H1 (cell line): ENCODE results near the gene LAYN. TPM values are rescaled to one million over a fixed set of nuclear protein-coding genes. Genes with fewer than 3 reads are reported as not detected.
A peak's percentile ranks its signal among the peaks of the same experiment; 100 is the strongest.

Source experiments
- CTCF ChIA-PET: fragments of 300-600 bp; sonication (Branson Sonifier 250); formaldehyde crosslinking; loops from one replicate; lab custom pipeline; 2021; ENCODE audit not compliant: partially characterized antibody; lab: Charles Lee
- POLR2A ChIA-PET: fragments of 300-600 bp; sonication (Branson Sonifier 250); formaldehyde crosslinking; loops from one replicate; lab custom pipeline; 2021; ENCODE audit warnings: inconsistent platforms; ENCODE audit not compliant: partially characterized antibody; lab: Charles Lee
- DNase-seq, 2 experiments: peaks; one replicate each; pipeline versions ENCODE4 v3.0.0 to v3.0.0-alpha.2; 2010 to 2022; ENCODE audit warnings: low spot score in 2 of 2, low read depth in 1 of 2, mixed read lengths in 1 of 2
- FAIRE-seq: peaks from 2 replicates; lab custom pipeline; 2011; peaks lifted over from hg19 to GRCh38; lab: Jason Lieb, UNC
- H2AFZ ChIP-seq: 2 replicates; pipeline ENCODE4 v1.8.1; 2012; ENCODE audit warnings: low read length, inconsistent platforms
- H2AK5ac ChIP-seq: 2 replicates; pipeline ENCODE4 v1.6.1; 2013; ENCODE audit warnings: low read depth, low read length
- H2BK120ac ChIP-seq: replicated peaks from 2 replicates; pipeline ENCODE3; 2013; ENCODE audit warnings: low read depth, low read length, inconsistent platforms
- H2BK12ac ChIP-seq: 2 replicates; pipeline ENCODE4 v1.6.1; 2013; ENCODE audit warnings: low read depth, low read length
- H2BK15ac ChIP-seq: 2 replicates; pipeline ENCODE4 v1.6.1; 2013; ENCODE audit warnings: low read length
- H2BK20ac ChIP-seq: 2 replicates; pipeline ENCODE4 v1.6.1; 2013; ENCODE audit warnings: low read length
- H2BK5ac ChIP-seq: 2 replicates; pipeline ENCODE4 v1.6.1; 2013; ENCODE audit warnings: low read depth, low read length
- H3K14ac ChIP-seq: 2 replicates; pipeline ENCODE4 v1.6.1; 2013; ENCODE audit warnings: inconsistent platforms; ENCODE audit not compliant: insufficient read length
- H3K18ac ChIP-seq: 2 replicates; pipeline ENCODE4 v1.6.1; 2013; ENCODE audit warnings: low read length; ENCODE audit errors: extremely low read depth
- H3K23ac ChIP-seq: 2 replicates; pipeline ENCODE4 v1.6.1; 2013; ENCODE audit warnings: inconsistent platforms; ENCODE audit not compliant: insufficient read length
- H3K23me2 ChIP-seq: 2 replicates; pipeline ENCODE4 v1.6.1; 2013; ENCODE audit warnings: low read depth, low read length
- H3K27ac ChIP-seq: 2 replicates; pipeline ENCODE4 v1.6.1; 2011; ENCODE audit warnings: low read depth, low read length, inconsistent platforms
- H3K27me3 ChIP-seq, 4 experiments: replicated peaks in 1 of 4; 1 replicate in 1 of 4; 2 replicates in 3 of 4; pipeline versions ENCODE4 v1.6.1 to v1.8.1; 2011 to 2013; ENCODE audit warnings: low read length in 3 of 4, mild to moderate bottlenecking in 3 of 4, inconsistent platforms in 2 of 4, mixed read lengths in 2 of 4, moderate library complexity in 1 of 4; ENCODE audit not compliant: control insufficient read depth in 3 of 4, insufficient read depth in 3 of 4; ENCODE audit errors: extremely low read depth in 1 of 4
- H3K36me3 ChIP-seq, 4 experiments: 2 replicates each; pipeline versions ENCODE4 v1.6.1 to v1.8.1; 2011 to 2013; ENCODE audit warnings: mild to moderate bottlenecking in 4 of 4, low read length in 3 of 4, moderate library complexity in 2 of 4, control low read depth in 1 of 4, inconsistent platforms in 1 of 4; ENCODE audit not compliant: insufficient read depth in 4 of 4, control insufficient read depth in 2 of 4
- H3K4ac ChIP-seq: replicated peaks from 2 replicates; pipeline ENCODE3; 2013; ENCODE audit warnings: low read length, low read depth, mixed read lengths, inconsistent platforms; ENCODE audit not compliant: insufficient read length
- H3K4me1 ChIP-seq, 4 experiments: replicated peaks in 1 of 4; 1 replicate in 1 of 4; 2 replicates in 3 of 4; pipeline versions ENCODE4 v1.6.1 to v1.8.1; 2011 to 2013; ENCODE audit warnings: low read length in 3 of 4, inconsistent platforms in 2 of 4, mixed read lengths in 1 of 4; ENCODE audit not compliant: insufficient read depth in 4 of 4, control insufficient read depth in 3 of 4
- H3K4me2 ChIP-seq, 2 experiments: 2 replicates each; pipeline versions ENCODE4 v1.6.1 to v1.8.1; 2011 to 2013; ENCODE audit warnings: low read depth in 2 of 2, low read length in 2 of 2, control low read depth in 1 of 2, inconsistent platforms in 1 of 2, mild to moderate bottlenecking in 1 of 2; ENCODE audit not compliant: insufficient read depth in 1 of 2
- H3K4me3 ChIP-seq, 4 experiments: fragments of 200-600, 300-600 bp in 1 of 4; sonication (generic), shearing (Covaris generic), sonication (Bioruptor Twin) in 1 of 4; 2 replicates each; pipeline versions ENCODE4 v1.5.1 to v1.8.1; 2011 to 2016; ENCODE audit warnings: low read length in 4 of 4, low read depth in 3 of 4, control low read depth in 2 of 4, inconsistent platforms in 2 of 4, mild to moderate bottlenecking in 2 of 4, mixed read lengths in 1 of 4, moderate library complexity in 1 of 4; ENCODE audit not compliant: insufficient read depth in 2 of 4; ENCODE audit errors: extremely low read depth in 1 of 4
- H3K56ac ChIP-seq: replicated peaks from 2 replicates; pipeline ENCODE3; 2013; ENCODE audit warnings: low read depth, mild to moderate bottlenecking, mixed read lengths, low read length, inconsistent platforms; ENCODE audit not compliant: insufficient read length
- H3K79me1 ChIP-seq: 2 replicates; pipeline ENCODE4 v1.6.1; 2013; ENCODE audit warnings: low read depth, low read length, control low read depth
- H3K79me2 ChIP-seq, 2 experiments: 2 replicates each; pipeline versions ENCODE4 v1.6.1 to v1.8.1; 2012 to 2013; ENCODE audit warnings: low read length in 2 of 2, mild to moderate bottlenecking in 2 of 2, inconsistent platforms in 1 of 2; ENCODE audit not compliant: insufficient read depth in 2 of 2, control insufficient read depth in 1 of 2
- H3K9ac ChIP-seq, 4 experiments: replicated peaks in 1 of 4; 1 replicate in 1 of 4; 2 replicates in 3 of 4; pipeline versions ENCODE4 v1.6.1 to v1.8.1; 2011 to 2013; ENCODE audit warnings: low read depth in 3 of 4, low read length in 3 of 4, control low read depth in 2 of 4, mild to moderate bottlenecking in 2 of 4, moderate library complexity in 2 of 4, inconsistent platforms in 1 of 4; ENCODE audit errors: extremely low read depth in 1 of 4
- H3K9me3 ChIP-seq, 2 experiments: 2 replicates each; pipeline versions ENCODE4 v1.6.1 to v1.8.1; 2012 to 2013; ENCODE audit warnings: mild to moderate bottlenecking in 2 of 2, moderate library complexity in 2 of 2, control low read depth in 1 of 2, inconsistent platforms in 1 of 2, low read depth in 1 of 2, low read length in 1 of 2, mixed read lengths in 1 of 2; ENCODE audit not compliant: insufficient read depth in 2 of 2
- H4K20me1 ChIP-seq, 2 experiments: replicated peaks in 1 of 2; 2 replicates each; pipeline versions ENCODE3 to v1.8.1; 2011 to 2013; ENCODE audit warnings: inconsistent platforms in 2 of 2, low read length in 2 of 2, mild to moderate bottlenecking in 1 of 2; ENCODE audit not compliant: insufficient read depth in 2 of 2, control insufficient read depth in 1 of 2
- H4K5ac ChIP-seq: 2 replicates; pipeline ENCODE4 v1.6.1; 2013; ENCODE audit warnings: low read length, low read depth, mixed read lengths, inconsistent platforms; ENCODE audit not compliant: insufficient read length
- H4K8ac ChIP-seq: 2 replicates; pipeline ENCODE4 v1.8.0; 2013; ENCODE audit warnings: mild to moderate bottlenecking, moderate library complexity, low read length, inconsistent platforms; ENCODE audit not compliant: insufficient read depth; ENCODE audit errors: extremely low read depth
- H4K91ac ChIP-seq: replicated peaks from 2 replicates; pipeline ENCODE3; 2013; ENCODE audit warnings: low read length, mixed read lengths, inconsistent platforms; ENCODE audit not compliant: insufficient read length
- JUND ChIP-seq: IDR thresholded peaks from 2 replicates; pipeline ENCODE4 v1.6.1; 2011; ENCODE audit warnings: mild to moderate bottlenecking, improper control_type of control experiment, low read length
- RAD21 ChIP-seq, 2 experiments: IDR thresholded peaks in 1 of 2; conservative IDR thresholded peaks in 1 of 2; 2 replicates each; pipeline ENCODE4 v1.6.1; 2011; ENCODE audit warnings: low read depth in 2 of 2, low read length in 2 of 2, improper control_type of control experiment in 1 of 2, inconsistent platforms in 1 of 2, mild to moderate bottlenecking in 1 of 2, moderate library complexity in 1 of 2
- WGBS, 2 experiments: shearing (Covaris generic) in 1 of 2; methylation state at CpG; one replicate each; pipeline versions ENCODE4 v1.1.6 to v1.1.7; 2013 to 2015; ENCODE audit warnings: low lambda C conversion rate in 2 of 2, mixed read lengths in 2 of 2, inconsistent platforms in 1 of 2, low coverage in 1 of 2, missing lambda C conversion rate in 1 of 2; ENCODE audit not compliant: insufficient replicate concordance in 2 of 2, insufficient coverage in 1 of 2, insufficient read length in 1 of 2; ENCODE audit errors: extremely low coverage in 1 of 2, missing lambda C conversion rate in 1 of 2; 5-methylcytosine and 5-hydroxymethylcytosine counted together
- polyA plus RNA-seq, 7 experiments: library from polyadenylated mRNA; depleted of rRNA in 3 of 7; stranded (reverse) in 5 of 7; unstranded in 2 of 7; fragments of >200 nt in 5 of 7; fragments of 200-250 nt in 2 of 7; gene quantifications; 1 replicate in 5 of 7; 2 replicates in 1 of 7; 4 replicates in 1 of 7; pipeline versions ENCODE4 v1.2.1 to v1.2.3, GENCODE V29; 2011 to 2013; ENCODE audit warnings: missing spikeins in 2 of 7, mixed read lengths in 2 of 7
- total RNA-seq: library from RNA; stranded (reverse); fragmentation: NEBNext Ultra II Directional; extraction: Animal tissue kit (Norgen Biotek cat#: 25700); gene quantifications from 2 replicates; pipeline ENCODE4 v1.2.1, GENCODE V29; 2021
- TF ChIP-seq, protein P1 (sequence below), 3 experiments: IDR thresholded peaks; 1 replicate in 2 of 3; 2 replicates in 1 of 3; pipeline versions ENCODE4 v1.5.1 to v1.6.1; 2011; ENCODE audit warnings: low read length in 3 of 3, mild to moderate bottlenecking in 3 of 3, inconsistent platforms in 2 of 3, low read depth in 1 of 3, moderate library complexity in 1 of 3; ENCODE audit not compliant: insufficient read depth in 1 of 3; ENCODE audit errors: control extremely low read depth in 1 of 3

Gene LAYN
- total and polyA plus RNA-seq, 2 of the 8 experiments (the other 6 are each of a cell fraction or from before 2014, with no cell fraction given) = 4.2 to 9.3 TPM

DNA sequence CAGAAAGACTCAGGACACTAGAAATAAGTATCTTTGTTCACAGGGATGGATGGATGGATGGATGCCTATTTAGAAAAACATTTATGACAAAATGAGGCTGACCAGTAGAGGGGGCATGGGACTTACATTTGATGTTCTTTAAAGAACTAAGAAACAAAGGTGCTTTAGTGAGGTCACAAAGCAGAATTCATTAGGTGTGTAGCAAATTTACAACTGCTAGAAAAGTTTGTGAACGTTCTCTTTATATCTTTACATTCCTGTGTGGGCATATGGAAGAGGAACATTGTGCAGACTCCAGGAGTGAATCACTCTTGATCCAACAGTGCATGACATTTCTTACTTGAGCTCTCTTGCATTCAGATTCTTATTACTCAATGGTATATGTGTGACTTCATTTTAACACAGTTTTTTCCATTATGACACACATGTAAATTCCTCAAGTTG is 45.9 kb downstream of the LAYN start:
- Histone ChIP-seq H2BK20ac (no peak overlapping the region), H3K4me2 (no peak overlapping the region), H3K4me3 (no peak overlapping the region), H4K20me1 (no peaks in the 10 kb centered on the region), H4K5ac (no peak overlapping the region), H2AK5ac (no peak overlapping the region), H4K91ac (no peak overlapping the region), H3K4ac (no peak overlapping the region), H2BK5ac (no peak overlapping the region), H3K9ac (no peak overlapping the region), H2AFZ (no peak overlapping the region), H3K79me2 (no peaks in the 10 kb centered on the region), H2BK12ac (no peak overlapping the region), H3K27ac (no peak overlapping the region), H3K27me3 (no peaks in the 10 kb centered on the region), H2BK120ac (no peak overlapping the region), H3K9me3 (0 out of 4 replicates have a peak, but pooled peaks cover 0 to 4% of the 10 kb centered on the region in 2 experiments), H3K18ac (no peak overlapping the region), H3K4me1 (peaks cover 0 to 5% (median 0%) of the 10 kb centered on the region in 4 experiments; a peak in 1 of 7 replicates), H3K14ac (no peak overlapping the region), H3K79me1 (no peaks in the 10 kb centered on the region), H4K8ac (no peak overlapping the region), H2BK15ac (no peak overlapping the region), H3K56ac (no peak overlapping the region), H3K36me3 (no peaks in the 10 kb centered on the region), H3K23ac (no peak overlapping the region), H3K23me2 (peaks cover under 1% of the 10 kb centered on the region; the same call in 1 of the 2 replicates)
- WGBS, 2 experiments = 25% methylated on average over 1 of the region's 1 CpG; no CpG with 5 or more reads in 1 of the 2 experiments
- DNase-seq (no peak), FAIRE-seq (peak; percentile 45)
- CTCF ChIA-PET = interaction anchor here (0.7 to 3.6 kb wide), 30 partner anchors 8 to 436 kb away, joined by 3 to 24 read pairs (median 4); partner anchors contain the start of gene ALG9
- POLR2A ChIA-PET = no interaction called here
- no peak for TF ChIP-seq JUND
- TF ChIP-seq, protein P1, sequence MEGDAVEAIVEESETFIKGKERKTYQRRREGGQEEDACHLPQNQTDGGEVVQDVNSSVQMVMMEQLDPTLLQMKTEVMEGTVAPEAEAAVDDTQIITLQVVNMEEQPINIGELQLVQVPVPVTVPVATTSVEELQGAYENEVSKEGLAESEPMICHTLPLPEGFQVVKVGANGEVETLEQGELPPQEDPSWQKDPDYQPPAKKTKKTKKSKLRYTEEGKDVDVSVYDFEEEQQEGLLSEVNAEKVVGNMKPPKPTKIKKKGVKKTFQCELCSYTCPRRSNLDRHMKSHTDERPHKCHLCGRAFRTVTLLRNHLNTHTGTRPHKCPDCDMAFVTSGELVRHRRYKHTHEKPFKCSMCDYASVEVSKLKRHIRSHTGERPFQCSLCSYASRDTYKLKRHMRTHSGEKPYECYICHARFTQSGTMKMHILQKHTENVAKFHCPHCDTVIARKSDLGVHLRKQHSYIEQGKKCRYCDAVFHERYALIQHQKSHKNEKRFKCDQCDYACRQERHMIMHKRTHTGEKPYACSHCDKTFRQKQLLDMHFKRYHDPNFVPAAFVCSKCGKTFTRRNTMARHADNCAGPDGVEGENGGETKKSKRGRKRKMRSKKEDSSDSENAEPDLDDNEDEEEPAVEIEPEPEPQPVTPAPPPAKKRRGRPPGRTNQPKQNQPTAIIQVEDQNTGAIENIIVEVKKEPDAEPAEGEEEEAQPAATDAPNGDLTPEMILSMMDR (IDR thresholded peaks at IDR 0.05; ENCODE audit: control extremely low read depth in 1 of 3, insufficient read depth in 1 of 3, low read depth in 1 of 3, low read length in 3 of 3) = peak in 2 of 3 experiments; percentile 37 to 70; a peak in 2 of 4 replicates
- TF ChIP-seq RAD21 (IDR thresholded peaks at IDR 0.05 in 1 of 2, conservative IDR thresholded peaks at IDR 0.05 in 1 of 2; ENCODE audit: low read depth in 2 of 2, low read length in 2 of 2) = peak; percentile 76 to 78
